ENCODE results near the gene SLX4IP.
"Not testable (repeated sequence)": the region's sequence is repeated elsewhere in the genome, so short reads cannot be mapped to it uniquely, and the experiment has no call there.

Gene SLX4IP

DNA sequence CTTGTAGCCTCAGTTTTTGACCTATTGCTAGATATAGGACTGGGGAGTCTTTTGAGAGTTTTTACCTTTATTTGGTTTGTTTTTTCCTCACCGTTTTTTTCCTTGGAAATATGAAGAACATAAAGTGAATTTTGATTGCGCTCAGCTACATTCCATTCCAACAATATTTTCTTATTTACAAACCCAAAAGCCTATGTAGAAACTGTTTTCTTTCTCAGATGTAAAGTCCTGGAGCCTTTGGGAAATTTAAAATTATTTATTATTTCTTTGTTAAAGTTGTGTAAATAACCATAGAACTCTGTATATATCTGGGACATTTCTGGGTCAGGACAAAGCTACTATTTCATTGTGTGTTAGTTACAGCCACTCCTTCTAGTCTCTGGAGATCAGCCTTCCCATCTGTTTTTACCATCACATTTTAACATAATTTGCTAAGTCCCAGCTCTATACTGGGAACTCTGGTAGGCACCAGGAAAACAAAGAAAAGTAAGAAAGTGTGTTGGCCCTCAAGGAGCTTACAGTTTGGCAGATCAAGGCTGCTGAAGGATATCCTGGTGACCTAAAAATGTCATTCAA lies 169.8 kb downstream of the SLX4IP start:
- no peak for DNase-seq (ENCODE audit: low read depth)

DNA sequence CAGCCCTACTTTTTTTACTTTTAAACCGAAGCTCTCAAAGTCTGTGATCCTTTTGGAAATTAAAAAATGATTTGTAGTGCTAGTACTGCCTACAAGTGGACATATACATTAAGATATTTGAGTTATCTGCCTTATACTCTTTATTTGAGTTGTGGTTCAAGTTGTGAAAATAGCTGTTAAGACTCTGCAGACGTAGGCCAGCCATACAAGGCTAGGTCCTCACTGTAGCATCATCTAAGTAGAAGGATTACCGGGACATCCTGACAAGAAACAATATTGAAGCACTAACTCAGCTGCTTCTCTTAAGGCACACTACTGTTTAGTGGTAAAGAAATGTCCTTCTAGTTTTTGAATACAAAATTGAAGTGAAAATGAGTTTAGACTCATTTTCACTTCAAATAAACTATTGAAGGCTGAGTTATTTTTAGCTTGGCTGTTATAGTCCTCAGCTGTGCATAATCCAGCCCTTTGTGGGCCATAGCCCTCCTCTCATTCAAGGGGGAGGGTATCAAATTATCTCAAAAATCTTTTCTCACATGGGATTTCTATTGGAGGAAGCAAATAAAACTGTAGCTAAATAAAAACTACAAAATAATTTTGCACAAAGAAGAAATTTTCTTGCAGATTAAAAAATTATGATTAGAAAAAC lies 170.6 kb downstream of the SLX4IP start:
- no peak for DNase-seq (ENCODE audit: low read depth)

DNA sequence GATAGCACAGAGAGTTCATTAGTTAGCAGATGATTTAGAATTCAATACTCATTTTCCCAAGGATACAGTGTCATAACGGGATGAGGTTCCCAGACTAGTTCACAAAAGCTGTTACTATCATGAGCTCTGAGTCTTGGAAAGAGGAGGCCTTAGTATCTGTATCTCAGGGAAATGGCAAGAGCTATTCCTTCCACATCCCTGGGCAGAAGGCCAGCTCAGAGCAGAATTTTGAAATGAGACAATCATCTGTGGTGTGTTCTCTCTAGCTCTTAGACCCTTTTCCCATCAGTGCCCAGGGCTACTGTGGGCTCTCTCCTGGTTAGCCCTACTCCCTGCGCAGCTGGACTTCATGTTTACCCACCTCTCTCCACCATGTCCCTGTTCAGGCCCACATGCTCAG lies 174.2 kb downstream of the SLX4IP start:
- DNase-seq (ENCODE audit: low read depth): no peak

DNA sequence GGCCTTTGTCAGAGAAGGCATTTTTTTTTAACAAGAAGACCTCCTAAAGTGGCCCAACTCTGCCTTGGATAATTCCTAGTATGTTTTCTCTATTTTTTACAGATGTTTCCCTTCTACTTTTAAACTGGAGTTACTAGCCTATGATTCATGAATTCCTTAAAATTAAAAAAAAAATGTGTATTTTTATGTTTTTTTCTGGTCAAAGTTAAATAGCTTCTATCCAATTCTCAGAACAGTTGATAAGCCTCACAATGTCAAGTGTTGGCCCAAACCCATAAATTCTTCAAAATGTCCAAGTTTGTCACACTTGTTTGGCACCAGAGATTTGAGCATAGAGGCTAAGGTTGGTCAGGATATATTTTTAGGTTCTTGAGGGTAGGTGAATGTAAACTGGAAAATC lies 174.7 kb downstream of the SLX4IP start:
- no peak for DNase-seq (ENCODE audit: low read depth)

DNA sequence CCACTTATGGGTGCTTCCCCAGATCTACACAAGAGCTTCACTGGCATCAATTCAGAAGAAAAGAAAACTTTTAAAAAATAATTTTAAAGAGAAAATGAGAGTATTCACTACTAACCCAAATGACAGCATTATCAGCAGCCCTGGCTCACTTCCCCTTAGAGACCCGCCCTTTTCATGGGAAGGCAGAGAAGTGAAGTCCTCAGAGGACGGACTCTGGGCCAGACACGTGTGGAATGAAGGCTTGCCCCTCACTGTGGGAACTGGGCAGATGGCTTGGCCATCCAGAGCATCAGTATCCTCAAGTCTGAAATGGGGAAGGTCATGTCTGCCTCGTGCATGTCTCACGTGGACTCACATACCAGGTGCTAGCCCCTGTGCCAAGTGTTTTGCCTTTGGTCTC lies 175.1 kb downstream of the SLX4IP start:
- DNase-seq (ENCODE audit: low read depth): no peak

DNA sequence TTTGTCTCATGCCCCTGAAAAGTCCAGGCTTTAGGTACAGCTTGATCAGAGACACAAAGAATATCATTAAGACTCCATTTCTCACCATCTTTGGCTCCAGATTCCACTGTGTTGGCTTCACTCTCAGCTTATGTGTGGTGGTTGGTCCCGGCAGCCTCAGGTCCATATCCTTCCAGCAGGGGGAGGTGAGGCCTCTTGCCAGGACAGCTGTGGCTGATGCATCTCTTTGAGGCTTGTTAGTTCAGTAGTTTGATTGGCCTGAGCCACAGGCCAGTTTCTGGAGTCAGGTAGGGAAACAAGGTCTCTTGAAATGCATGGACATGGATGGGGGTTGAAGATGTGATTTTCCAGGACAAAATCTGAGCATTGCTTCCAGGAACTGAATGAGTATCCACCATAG lies 176.3 kb downstream of the SLX4IP start:
- no peak for DNase-seq (ENCODE audit: low read depth)

DNA sequence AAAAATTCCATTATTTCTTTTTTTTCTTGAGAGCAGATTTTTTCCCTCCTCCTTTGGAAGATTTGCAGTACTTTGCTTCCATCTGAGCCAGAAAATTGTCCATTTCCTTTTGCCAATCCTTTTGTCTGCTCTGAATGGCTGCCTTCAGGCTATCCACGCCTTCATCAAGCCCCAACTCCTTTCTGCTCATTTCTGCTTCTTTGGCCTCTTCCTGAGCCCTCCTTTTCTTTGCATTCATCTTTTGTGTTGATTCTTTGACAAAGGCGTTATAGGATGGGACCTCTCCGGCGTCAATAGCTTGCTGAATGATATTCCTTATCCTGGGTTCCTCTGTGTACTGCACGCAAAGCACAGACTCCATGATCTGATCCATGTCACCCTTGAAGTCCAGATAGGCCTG lies 178.3 kb downstream of the SLX4IP start:
- not testable (repeated sequence) for DNase-seq (ENCODE audit: low read depth)

DNA sequence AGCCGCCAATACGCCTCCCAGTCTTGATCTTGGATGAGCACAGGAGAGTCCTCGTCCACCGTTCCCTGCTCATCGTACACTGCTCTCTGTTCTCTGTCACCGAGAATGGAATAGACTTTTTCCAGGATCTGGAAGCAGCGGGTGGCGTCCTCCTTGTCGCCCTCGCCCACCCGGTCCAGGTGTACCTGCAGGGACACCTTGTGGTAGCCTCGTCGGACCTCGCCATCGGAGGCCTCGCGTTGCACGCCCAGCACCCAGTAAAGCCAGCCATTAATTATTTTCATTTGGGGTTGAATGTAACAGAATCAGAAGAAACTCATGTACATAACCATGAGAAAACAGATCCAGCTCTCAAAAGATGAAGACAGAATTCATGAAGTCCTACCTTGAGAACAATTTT lies 178.8 kb downstream of the SLX4IP start:
- no peak for DNase-seq (ENCODE audit: low read depth)

DNA sequence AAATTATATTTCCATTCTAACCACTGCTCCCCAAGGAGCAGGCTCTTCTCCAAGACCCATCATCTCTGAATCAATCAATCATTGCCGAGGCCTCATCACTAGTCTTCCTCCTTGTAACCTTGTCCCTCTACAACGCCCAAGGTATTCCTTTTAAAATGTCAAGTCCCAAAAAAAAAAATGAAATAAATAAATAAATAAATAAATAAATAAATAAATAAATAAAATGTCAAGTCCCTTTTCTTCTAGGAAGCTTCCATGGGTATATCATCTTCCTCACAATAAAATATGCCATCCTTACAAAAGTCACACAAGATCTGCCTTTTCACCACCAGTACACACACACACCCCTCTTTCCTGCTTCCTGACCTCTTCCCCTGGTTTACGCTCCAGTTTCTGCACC lies 181.1 kb downstream of the SLX4IP start:
- DNase-seq (ENCODE audit: low read depth): no peak

DNA sequence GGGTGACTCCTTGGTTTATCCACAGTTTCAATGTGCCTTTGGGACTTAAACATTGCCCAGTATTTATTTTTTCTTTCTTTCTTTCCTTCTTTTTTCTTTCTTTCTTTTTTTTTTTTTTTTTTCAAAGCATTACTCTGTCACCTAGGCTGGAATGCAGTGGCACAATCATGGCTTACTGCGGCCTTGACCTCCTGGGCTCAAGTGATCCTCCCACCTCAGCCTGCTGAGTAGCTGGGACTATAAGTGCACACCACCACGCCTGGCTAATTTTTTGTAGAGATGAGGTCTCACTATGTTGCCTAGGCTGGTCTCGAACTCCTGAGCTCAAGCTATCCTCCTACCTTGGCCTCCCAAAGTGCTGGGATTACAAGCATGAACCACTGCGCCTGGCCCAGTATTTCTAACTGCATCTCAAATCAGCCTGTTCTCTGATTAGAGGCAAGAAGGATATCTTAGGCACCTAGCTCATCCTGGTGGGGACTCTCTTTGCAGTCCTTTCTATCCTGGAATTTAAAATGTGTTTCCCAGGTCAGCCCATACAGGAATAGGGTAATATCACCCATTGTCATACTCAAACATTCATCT lies 182.5 kb downstream of the SLX4IP start:
- not testable (repeated sequence) for DNase-seq (ENCODE audit: low read depth)

DNA sequence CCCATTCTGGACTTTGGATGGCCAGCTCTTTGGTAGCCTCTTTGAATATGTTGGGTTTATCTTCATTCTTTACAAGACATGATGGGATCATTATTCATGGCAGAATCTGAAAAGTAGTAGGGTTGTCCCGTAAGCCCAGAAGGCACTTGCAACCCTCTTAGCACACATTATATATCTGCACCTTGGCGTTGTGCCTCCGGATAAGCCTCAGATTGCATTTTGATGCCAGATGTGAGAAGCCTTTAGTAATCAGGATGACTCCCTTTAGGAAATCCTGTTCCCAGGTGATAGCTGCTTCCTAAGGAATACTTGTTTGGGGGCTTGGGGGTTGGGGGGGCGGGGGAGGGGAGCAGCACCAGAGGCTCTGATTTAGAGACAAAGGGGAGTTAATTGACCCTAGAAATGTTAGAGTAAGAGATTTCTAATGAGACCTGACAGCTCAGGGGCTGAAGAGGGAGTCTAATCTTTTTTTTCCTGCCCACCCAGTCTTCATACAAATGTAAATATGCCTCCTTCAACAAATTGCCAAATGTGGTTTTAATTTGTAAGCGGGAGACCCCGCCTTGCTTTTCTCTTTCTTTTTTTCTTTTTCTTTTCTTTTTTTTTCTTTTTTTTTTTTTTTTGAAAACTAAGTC lies 183.6 kb downstream of the SLX4IP start:
- no peak for DNase-seq (ENCODE audit: low read depth)

DNA sequence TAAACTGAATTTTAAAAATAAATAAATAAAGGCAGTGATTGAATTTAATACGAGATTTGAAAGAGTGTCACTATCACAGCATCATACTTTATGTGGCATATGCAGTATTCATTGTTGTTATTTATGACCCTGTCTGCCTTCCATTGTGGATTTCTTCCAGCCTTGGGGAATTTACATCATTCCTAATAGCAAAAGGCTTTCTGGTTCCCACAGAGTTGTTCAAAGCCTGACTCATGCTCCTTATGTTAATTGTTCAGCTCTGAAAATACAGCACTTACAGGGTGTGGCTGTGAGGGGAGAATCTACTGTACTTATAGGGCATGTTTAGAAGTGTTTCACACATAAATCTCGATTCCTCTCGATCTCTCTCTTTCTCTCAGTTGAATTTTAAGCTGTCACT lies 184.3 kb downstream of the SLX4IP start:
- DNase-seq (ENCODE audit: low read depth): no peak

DNA sequence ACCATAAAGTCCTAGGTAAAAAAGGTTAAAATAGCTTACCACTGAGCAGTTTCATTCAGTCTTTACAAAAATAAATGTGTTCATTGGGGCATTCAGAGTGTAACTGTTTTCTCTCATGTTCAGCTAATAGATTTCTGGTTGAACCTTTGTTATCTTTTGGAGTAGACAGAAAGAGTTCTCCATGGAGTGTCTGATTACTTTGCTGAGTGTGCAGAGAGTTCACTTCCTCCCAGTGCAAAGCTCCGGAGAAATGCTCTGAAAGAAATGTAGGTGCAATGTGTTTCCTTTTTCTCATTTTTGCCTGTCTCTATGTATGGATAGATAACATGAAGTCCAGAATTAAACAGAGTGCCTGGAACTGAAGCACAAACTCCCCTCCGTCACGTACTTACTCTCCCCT lies 186.0 kb downstream of the SLX4IP start:
- no peak for DNase-seq (ENCODE audit: low read depth)

DNA sequence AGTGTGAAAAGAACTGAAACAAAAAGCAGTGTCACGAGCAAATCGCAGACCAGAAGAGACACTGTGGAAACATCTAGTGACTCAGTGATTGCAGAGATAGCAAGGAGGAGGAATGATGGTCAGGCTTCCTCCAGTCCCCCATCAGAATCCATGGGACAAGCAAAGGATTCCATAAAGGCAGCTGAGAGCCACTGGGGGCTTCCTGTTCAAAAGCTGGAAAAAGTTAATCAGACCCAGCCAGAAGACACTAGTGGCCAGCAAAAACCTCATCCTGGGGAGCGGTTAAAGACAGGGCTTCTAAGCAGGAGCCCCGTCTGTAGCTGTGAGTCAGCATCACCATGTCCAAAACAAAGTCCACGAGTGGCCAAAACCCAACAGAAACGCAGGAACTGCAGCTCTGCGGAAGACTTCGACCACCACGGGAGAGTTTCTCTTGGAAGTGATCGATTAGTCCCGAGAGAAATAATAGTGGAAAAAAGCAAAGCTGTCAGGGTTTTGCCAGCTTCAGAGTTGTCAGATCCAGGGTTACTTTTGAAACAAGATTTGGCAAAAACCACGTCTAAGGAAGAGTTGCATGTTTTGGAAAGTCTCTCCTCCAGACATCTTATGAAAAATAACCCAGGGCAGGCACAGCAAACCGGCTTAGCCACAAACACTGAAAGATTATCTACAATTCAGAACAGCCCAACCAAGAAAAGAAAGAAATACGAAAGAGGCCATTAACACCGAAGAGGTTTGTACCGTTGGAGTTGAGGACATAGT lies 187.7 kb downstream of the SLX4IP start:
- no peak for DNase-seq (ENCODE audit: low read depth)

DNA sequence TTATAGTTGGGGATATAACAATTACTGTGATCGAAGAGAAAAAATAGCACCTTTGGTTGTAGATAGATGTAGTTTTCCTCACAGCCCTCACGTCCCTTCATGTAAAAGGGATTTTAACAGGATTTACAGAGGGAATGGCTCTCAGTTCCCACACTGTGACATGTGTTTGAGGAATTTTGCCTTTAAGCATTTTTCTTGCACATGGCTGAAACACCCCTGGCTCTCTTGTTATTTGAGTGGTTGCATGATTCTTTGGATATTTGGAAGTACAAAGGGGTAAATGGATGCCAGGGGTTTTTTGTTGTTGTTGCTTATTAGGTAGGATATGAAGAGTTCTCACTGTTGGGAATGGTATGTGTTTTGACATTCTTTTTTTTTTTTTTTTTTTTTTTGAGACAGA lies 190.5 kb downstream of the SLX4IP start:
- DNase-seq (ENCODE audit: low read depth): no peak

DNA sequence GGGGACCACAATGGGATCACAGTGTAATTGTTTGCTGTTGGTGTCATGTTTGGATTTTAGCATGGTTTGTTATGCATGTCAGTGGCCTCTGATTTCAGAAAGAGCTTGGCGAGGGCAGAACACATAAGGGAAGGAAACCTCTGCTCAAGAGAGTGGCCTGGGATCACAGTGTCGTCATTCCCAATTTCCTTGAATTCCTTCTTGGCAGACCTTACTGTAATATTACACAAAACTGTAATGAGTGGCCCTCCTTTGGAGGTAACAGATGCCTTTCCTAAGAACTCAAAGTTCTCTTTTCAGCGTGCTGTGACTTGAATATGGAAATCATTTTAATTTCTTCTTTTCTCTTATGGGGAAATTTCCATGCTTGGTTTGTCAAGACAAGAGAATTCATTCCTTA lies 191.8 kb downstream of the SLX4IP start:
- DNase-seq (ENCODE audit: low read depth): no peak

DNA sequence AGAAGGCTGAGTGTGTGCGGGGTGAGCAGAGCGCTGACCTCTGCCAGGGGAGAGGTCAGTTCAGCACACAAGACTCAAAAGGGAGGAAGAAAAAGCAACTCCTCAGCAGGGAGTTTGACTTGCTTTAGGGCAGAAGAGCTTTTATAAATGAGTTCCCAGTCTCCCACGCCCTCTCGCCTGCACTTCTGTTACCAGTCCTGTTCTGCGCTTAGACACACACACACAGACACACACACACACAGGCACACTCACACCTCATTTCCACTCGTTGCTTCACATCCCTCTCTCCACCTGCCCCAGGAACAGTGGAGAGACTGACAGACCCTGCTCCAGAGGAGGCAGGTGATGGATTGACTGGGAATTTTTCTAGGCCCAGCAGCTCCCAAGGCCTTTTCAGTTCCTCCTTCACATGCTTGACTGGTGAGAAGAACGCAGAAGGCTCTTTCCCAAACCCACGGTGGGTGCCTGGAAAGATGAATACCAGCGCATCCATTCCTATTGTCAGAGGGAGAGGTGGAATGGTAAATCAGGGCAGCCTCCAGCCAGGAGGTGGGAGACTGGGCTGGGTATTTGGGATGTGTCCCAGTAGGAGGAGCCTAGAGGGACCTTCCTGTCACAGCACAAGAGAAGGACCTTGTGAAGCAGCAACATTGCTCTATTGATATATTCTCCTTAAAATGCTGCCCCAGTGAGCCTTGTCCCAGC lies 195.0 kb downstream of the SLX4IP start:
- DNase-seq (ENCODE audit: low read depth): no peak

DNA sequence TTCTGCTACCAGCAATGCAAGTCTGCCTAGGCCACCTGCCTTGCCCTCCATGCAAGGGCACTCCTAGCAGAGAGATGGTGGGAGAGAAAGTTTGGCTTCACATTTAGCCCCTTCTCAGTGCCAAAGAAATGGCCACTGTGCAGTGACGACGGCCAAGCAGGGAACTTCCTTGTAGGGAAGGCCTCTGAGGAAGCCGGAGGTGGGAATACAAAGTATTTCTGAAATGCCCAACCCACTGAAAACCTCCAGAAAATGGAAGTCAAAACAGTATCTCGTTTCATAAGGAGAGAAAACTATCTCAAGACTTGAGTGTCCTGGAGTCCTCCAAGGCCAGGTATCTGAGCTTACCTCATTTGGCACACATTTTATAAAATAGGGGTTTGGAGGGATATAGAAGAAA lies 196.0 kb downstream of the SLX4IP start:
- no peak for DNase-seq (ENCODE audit: low read depth)

DNA sequence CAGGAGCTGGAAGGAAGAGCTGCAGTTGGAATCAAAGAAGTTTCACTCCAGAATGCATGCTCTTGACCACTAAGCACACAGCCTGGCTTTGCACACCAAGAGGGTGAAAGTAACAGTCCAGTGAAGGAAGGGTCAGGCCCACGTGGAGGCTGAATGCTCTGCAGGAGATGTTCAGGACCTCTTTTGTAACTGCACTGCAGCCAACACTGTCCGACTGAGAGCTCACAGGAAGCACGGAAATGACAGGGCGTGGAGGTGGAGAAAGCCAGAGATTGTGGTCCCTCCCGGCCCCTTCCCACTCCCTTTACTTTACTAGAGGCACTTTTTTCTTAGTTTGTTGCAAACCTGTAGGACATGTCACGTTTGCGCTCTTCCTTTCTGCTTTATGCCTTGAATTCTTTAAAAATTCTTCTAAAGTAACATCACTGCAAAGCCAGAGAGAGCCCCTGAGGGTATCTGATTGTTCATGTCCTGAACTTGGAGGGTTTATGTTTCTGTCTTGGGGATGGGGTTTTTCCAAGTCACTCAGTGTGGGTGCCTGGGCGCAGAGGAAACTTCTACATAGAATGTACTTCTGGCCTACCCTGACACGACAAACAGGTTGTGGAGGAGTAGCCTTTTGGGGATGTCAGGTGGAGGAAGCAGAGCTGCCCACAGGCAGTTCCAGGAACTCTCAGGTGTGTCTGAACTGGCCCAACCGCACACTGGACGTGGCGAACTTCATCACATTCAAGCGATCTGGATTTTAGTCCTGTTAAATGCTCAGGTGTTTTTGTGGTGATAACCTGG lies 197.8 kb downstream of the SLX4IP start:
- no peak for DNase-seq (ENCODE audit: low read depth)

DNA sequence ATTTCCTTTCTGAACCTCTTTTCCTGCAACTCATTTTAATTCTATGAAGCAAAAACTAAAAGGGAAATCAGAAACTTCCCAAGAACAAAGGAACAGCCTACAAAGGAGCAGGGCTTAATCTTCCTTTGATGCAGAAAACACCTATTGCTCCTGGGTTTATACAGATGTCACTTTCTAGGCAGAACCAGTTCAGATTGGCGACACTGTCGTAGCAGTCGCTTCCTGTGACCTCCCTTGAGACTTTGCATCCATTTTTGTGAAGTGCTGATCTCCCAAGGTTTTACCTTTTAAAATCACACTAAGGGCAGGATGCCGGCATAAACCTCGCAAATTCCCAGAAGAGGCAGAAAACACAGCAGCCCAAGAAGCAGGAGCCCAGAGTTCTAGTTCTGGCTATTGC lies 198.6 kb downstream of the SLX4IP start:
- no peak for DNase-seq (ENCODE audit: low read depth)

DNA sequence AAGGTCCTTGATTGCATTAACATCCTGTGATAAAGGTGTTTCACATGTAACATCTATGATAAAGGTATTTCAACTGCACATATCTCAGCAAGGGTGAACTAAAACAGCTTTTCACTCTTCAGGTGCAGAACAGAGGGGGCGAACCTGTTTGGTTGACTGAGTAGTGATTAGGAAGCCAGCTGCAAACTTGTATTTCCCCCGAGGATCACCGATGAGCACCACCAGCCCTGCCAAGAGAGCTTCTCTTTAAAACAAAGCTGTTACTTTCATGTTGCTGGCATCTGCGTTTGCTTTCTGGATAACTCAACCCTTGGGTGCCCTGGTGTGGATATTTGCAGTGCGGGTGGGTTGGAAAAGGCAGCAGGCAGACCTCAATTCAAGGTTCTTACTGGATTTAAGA lies 199.1 kb downstream of the SLX4IP start:
- no peak for DNase-seq (ENCODE audit: low read depth)
